Medulla oblongata (tissue), 1 donor: ENCODE data around the gene TSHZ2.
"Not testable (repeated sequence)": the region's sequence is repeated elsewhere in the genome, so short reads cannot be mapped to it uniquely, and the experiment has no call there.

ENCODE experiments used
- DNase-seq: peaks from one replicate; pipeline ENCODE4 v3.0.0-alpha.2; 2015; ENCODE audit errors: extremely low spot score

The TSHZ2 gene

GRCh38 chr20:53023732-53024520 is 51.8 kb downstream of the TSHZ2 start:
- DNase-seq = peak; percentile 11

GRCh38 chr20:53024653-53025052 is 52.5 kb downstream of the TSHZ2 start:
- not testable (repeated sequence) for DNase-seq

DNA sequence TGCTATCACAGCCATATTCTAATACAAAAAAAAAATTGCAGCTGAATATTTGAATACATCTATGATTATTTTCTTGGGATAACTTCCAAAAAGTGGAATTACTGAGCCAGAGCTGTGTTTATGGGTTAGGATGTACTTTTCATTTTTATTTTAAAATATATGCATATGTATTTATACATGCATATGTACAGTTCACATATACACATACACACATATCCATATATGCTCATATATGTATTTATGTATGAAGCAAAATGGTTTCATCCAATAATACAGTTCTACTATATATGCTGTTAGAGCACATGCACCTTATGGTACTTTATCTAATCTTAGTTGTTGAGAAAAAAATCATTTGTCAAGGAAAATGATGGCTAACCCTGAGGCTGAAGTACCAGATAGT is 54.9 kb downstream of the TSHZ2 start:
- no peak for DNase-seq

DNA sequence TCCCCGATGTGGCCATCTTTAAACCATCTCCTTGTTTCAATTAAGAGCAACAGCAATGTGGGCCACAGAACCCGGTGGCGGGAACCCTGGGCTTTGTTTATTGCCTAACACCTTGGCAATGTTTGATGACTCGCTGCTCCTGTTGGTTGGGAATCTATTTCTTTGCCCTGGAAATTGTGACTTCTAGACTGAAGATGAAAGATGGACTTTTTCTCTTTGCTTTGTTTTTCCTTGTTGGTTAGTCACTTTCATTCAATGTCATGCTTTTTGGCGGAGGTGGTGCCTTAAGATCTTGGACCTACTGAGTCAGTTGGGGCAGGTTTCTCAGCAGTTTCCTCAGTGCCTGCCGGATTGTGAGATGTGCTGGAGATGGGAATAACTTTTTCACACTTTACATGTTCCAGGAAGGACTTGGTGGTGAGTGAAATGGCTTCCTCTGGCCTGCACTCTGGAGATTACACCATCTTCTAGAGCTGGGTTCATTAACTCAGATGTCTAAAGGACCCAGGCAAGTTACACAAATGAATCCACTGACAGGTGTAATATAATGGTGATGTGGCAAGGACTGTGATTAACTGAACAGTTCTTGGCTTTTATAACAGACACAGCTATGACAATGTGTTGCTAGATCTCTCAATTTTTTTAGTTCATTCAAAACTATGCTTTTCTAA is 56.3 kb downstream of the TSHZ2 start:
- DNase-seq = no peak

- no peak for DNase-seq
These were observed 57.9 kb downstream of the TSHZ2 start for GRCh38 chr20:53030061-53030460.

DNA sequence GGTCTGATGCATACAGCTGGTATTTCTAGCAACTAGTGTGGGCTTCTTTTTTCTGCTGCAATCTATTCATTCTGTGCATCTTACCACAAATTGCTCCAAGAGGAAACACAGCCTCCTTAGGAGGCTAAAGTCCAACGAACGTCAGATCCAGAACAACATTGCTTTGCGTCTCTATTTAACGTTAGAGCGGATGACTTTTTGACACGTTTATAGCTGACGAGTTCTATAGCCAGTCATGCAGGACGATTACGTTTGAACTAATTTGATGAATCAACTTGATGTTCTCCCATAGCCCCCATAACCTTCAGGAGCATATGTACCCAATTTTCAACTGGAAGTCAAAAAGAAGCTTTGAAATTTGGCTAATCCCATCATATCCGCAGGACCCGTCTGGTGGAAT is 59.9 kb downstream of the TSHZ2 start:
- DNase-seq = no peak

DNA sequence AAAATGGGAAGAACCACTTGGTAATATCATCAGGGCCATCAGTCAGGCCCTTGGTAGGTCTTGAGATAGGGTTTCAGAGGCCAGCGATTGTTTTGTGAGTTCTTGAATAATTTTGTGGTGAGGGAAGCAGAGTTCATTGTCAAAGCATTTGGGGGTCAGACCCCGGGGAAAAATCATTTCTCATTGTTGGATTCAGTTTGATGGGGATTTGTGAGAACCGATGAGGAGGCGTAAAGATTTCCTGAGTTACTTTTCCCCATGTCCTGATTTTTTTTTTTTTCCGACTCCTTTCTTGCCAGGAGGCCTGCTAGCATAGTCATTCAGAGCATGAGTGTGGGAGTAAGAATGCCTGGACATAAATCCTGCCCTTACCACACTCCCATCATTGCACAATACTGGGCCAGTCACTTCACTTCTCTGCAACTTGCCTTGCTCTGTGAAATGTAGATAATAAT is 60.3 kb downstream of the TSHZ2 start:
- no peak for DNase-seq

DNA sequence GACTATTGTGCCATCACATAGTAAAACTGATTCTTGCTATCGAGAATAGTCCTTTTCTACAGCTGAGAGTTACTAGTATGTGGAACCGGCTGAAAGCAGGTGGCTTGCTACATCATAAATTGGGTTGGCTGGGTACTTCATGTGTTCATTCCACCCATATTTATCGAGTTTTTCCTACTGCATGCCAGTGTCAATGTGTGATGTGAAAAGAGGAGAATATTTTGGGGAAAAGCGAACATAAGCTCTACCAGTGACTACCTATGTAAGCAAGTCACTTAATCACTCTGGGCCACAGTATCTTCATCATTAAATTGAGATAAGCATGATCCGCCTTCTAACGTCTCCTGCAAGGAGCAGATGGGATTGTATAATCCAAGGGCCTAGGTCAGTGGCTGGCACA is 61.0 kb downstream of the TSHZ2 start:
- no peak for DNase-seq

GRCh38 chr20:53034899-53035298 is 62.7 kb downstream of the TSHZ2 start:
- DNase-seq = no peak

DNA sequence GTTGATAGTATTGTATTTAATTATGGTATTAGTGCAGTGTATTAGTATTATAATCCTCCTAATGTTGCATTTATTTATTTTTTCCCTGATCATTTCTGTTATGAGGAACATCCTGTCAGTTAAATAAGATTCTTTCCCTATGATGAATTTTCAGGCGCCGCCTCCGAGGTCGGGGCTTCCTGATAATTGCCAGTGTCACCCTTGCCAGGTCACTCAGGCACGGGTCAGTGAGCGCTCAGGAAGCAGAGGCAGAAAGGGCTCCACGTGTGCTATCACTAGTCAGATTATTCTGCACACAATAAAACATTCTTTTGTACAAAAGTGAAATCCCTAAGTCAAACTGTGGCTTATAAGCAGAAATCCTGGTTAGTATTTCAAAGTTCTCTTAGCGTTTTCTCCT is 64.8 kb downstream of the TSHZ2 start:
- no peak for DNase-seq

DNA sequence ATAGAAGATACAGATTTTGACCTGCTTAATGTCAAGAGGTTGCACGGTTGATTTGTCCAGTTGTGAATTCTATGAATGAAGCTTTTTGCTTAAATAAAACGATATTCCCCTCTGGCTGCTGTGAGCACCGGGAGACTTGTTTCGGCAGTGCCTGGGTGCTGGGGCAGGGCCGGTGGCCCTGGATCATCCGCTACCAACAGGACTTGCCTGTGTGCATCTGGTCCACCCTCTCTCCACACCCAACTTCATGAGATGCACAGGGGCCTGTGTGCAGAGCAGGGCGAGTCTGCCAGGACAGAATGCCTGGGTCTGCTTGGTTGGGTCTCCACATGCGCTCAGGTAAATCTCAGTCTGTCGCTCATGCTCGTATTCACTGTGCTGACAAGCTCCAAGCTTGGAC is 65.5 kb downstream of the TSHZ2 start:
- no peak for DNase-seq

GRCh38 chr20:53038299-53038698 is 66.1 kb downstream of the TSHZ2 start:
- no peak for DNase-seq

GRCh38 chr20:53040693-53041589 is 68.8 kb downstream of the TSHZ2 start:
- DNase-seq = peak; percentile 17

DNA sequence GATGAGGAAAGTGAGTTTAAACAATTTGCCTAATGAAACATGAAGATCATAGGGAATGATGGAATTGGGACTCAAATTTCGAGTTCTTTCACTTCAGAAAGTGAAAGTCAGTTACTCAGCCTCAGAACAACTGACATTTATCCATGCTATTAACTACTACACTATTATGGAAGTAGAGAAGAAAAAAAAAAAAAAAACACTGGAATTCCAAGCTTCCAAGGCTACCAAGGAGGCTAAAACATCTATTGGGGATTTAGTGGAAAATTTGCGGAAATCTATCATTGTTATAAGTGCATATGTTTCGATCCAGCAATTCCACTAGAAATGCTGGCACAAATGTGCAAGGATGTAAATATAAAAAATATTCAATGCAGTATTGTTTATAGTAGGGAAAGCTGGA is 70.4 kb downstream of the TSHZ2 start:
- DNase-seq = no peak

GRCh38 chr20:53044296-53044695 is 72.1 kb downstream of the TSHZ2 start:
- no peak for DNase-seq

DNA sequence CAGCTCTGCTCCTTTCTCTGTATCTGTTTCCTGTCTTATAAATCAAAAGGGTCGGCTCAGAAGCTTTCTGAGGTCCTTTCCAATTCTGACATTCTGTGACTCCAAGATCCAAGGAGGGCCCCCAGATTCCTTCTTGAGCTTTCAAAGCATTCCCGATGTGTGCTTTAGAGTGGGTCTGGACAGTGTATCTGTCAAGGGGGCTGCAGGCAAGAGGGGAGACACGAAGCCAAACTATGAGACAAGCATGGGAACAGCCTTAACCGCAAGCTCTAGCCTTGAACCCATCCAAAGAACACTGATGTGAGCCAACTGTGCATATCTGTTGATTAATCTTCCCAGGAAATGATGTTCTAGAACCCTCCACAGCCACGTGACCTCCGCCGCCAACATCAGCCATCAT is 73.8 kb downstream of the TSHZ2 start:
- DNase-seq = no peak

DNA sequence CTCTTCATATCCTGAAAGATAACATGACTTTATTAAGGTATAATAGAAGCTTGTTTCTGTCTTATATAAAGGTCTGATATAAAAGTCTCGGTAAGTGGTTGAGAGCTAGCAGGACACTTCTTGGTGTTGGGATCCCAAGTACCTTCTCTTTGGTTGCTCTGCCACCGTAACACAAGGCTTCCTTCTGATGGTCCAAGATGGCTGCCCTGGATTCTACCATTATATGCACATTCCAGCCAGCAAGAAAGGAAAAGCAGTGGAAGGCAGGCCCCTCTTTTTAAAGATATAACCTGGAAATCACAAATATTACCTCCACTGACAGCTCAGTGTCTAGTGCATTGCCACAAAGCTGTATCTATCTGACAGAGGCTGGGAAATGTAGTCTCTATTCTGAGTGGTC is 75.0 kb downstream of the TSHZ2 start:
- no peak for DNase-seq

DNA sequence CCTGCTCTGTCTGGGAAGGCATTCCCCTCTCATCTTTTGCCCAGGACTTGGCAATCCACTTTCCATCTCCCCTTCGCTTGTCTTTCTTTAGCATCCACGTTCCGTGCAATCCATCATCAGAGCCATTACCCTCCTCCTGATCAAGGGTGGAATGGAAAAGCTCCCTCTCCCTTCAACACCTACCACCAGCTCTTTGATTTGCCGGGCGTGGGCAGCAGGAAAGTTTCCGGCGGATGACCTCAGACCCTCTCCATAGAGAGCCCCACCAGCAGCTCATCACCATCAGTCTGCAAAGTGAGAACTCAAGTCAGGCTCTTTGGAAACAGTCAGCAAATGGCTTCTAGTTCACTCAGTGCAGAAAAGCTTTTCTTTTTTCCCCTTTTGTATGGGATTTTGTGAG is 76.2 kb downstream of the TSHZ2 start:
- no peak for DNase-seq

DNA sequence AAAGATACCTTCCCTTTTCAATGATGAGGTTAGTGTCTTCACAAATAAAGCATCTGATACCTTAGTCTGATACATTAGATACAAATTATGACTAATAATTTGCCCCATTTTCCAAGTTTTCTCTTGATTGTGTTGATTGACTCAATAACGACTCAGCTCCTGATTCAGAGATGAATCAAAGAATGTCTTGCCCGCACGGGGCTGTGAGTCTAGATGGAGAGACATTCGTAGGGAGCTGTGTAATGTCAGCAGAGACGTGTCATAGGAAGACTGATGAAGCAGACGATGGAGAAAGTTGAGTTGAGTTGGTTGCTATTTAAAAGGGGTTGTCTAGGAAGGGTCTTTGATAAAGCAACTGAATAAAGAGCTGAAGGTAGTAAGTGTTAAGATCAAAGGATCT is 78.2 kb downstream of the TSHZ2 start:
- DNase-seq = no peak

GRCh38 chr20:53052380-53052779 is 80.2 kb downstream of the TSHZ2 start:
- DNase-seq = no peak

DNA sequence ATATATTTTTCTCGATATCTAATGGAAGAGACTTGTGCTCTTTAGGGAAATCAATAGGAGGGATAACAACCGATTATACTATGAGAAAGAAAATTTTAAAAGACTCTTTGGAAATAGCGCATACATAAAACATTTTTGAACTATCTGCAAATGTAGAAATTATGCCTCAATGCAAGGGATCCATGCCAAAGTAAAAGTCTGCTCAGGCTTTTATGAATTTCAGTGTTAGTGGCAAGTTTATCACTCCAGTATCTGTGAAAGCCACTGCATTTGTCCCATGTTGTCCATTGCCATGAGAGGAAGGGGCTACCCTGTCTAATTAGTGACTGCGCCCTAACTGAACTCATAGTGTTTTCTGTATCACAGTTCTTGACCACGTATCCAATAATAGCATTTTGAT is 81.4 kb downstream of the TSHZ2 start:
- no peak for DNase-seq

GRCh38 chr20:53055367-53056067 is 83.4 kb downstream of the TSHZ2 start:
- no peak for DNase-seq
